GM21737 (cell line): ENCODE measurements around the gene PLEKHG1.

ENCODE experiments used
- ATAC-seq: cut with Tn5 transposase; IDR thresholded peaks from one replicate; pipeline ENCODE4 v1.9.1; 2021; ENCODE audit warnings: mild to moderate bottlenecking, moderate library complexity; ENCODE audit not compliant: unreplicated experiment

Gene PLEKHG1

GRCh38 chr6:150617496-150618460 lies 18.1 kb downstream of the PLEKHG1 start:
- ATAC-seq, result no peak

- no peak for ATAC-seq
Observed at GRCh38 chr6:150619275-150619674, 19.6 kb downstream of the PLEKHG1 start.

GRCh38 chr6:150620244-150620643 lies 20.6 kb downstream of the PLEKHG1 start:
- ATAC-seq, result no peak

GRCh38 chr6:150620763-150621162 lies 21.1 kb downstream of the PLEKHG1 start:
- ATAC-seq, result no peak

GRCh38 chr6:150622476-150622875 lies 22.8 kb downstream of the PLEKHG1 start:
- ATAC-seq, result no peak

- peak; percentile 94 for ATAC-seq
Observed at GRCh38 chr6:150622941-150623874, 23.5 kb downstream of the PLEKHG1 start.

- no peak for ATAC-seq
Observed at GRCh38 chr6:150624191-150624590, 24.5 kb downstream of the PLEKHG1 start.

GRCh38 chr6:150625927-150626326 lies 26.2 kb downstream of the PLEKHG1 start:
- ATAC-seq, result no peak

- ATAC-seq, result no peak
Observed at GRCh38 chr6:150627154-150627553, 27.5 kb downstream of the PLEKHG1 start.

- ATAC-seq, result no peak
Observed at GRCh38 chr6:150627585-150628025, 27.9 kb downstream of the PLEKHG1 start.

GRCh38 chr6:150628908-150629307 lies 29.2 kb downstream of the PLEKHG1 start:
- no peak for ATAC-seq

GRCh38 chr6:150631283-150631983 lies 31.7 kb downstream of the PLEKHG1 start:
- ATAC-seq, result peak; percentile 42

- no peak for ATAC-seq
Observed at GRCh38 chr6:150631984-150632642, 32.4 kb downstream of the PLEKHG1 start.

GRCh38 chr6:150632785-150633485 lies 33.2 kb downstream of the PLEKHG1 start:
- ATAC-seq, result peak; percentile 37

GRCh38 chr6:150633486-150633834 lies 33.8 kb downstream of the PLEKHG1 start:
- peak; percentile 17 for ATAC-seq

GRCh38 chr6:150634176-150634963 lies 34.7 kb downstream of the PLEKHG1 start:
- ATAC-seq, result no peak

GRCh38 chr6:150634964-150635292 lies 35.2 kb downstream of the PLEKHG1 start:
- ATAC-seq, result no peak

GRCh38 chr6:150635906-150636514 lies 36.3 kb downstream of the PLEKHG1 start:
- ATAC-seq, result no peak

GRCh38 chr6:150636808-150637207 lies 37.1 kb downstream of the PLEKHG1 start:
- no peak for ATAC-seq
